Measurements from ENCODE around the gene MARCHF6. TPM values are rescaled to one million over a fixed set of nuclear protein-coding genes. Genes with fewer than 3 reads are reported as not detected.
A peak's percentile ranks its signal among the peaks of the same experiment; 100 is the strongest.

Gene MARCHF6
- total and polyA plus RNA-seq, 9 of the 15 experiments (the other 6 are each of a cell fraction or from before 2014, with no cell fraction given): 74.1 to 456 (median 116) TPM

- TF ChIP-seq ZNF609 (CRISPR knock-in tag; IDR thresholded peaks at IDR 0.05; ENCODE audit: borderline replicate concordance): 0 out of 2 replicates have a peak, but pooled peaks have one; percentile 84
- TF ChIP-seq TFAP4 (CRISPR knock-in tag; IDR thresholded peaks at IDR 0.05; ENCODE audit: borderline replicate concordance): no peak
- TF ChIP-seq JUND (IDR thresholded peaks at IDR 0.05; ENCODE audit: borderline replicate concordance, low read depth, low read length): no peak
- peak; percentile 4; the same call in 1 of the 3 replicates for TF ChIP-seq JUND (tag; IDR thresholded peaks at IDR 0.05; ENCODE audit: borderline replicate concordance, low read depth, low read length)
- 0 out of 2 replicates have a peak, but pooled peaks have one; percentile 7 for TF ChIP-seq ZC3H8 (IDR thresholded peaks at IDR 0.05)
- no peak for TF ChIP-seq TEAD1 (CRISPR knock-in tag; IDR thresholded peaks at IDR 0.05)
- TF ChIP-seq HDAC3 (IDR thresholded peaks at IDR 0.05; ENCODE audit: borderline replicate concordance, partially characterized antibody): peak; percentile 26
- TF ChIP-seq BDP1 (IDR thresholded peaks at IDR 0.05; ENCODE audit: insufficient read depth, insufficient read length): no peak
- TF ChIP-seq MIER1 (IDR thresholded peaks at IDR 0.05; ENCODE audit: low read depth): 0 out of 2 replicates have a peak, but pooled peaks have one; percentile 8
- peak in 1 of 2 experiments; percentile 75 for TF ChIP-seq AFF1 (IDR thresholded peaks at IDR 0.05; ENCODE audit: low read depth in 1 of 2, partially characterized antibody in 2 of 2)
- no peak for TF ChIP-seq GMEB1 (CRISPR knock-in tag; IDR thresholded peaks at IDR 0.05)
- TF ChIP-seq ARID2 (IDR thresholded peaks at IDR 0.05): 0 out of 2 replicates have a peak, but pooled peaks have one; percentile 34
- 0 out of 2 replicates have a peak, but pooled peaks have one; percentile 29 for TF ChIP-seq PTBP1 (IDR thresholded peaks at IDR 0.05; ENCODE audit: low read depth, low read length)
- peak; percentile 60; the same call in 1 of the 2 replicates for TF ChIP-seq ZNF766 (CRISPR knock-in tag; conservative IDR thresholded peaks at IDR 0.05)
- TF ChIP-seq SMARCA5 (IDR thresholded peaks at IDR 0.05): peak; percentile 28; the same call in 1 of the 2 replicates
Observed at GRCh38 chr5:10352430-10353240, 860 bp upstream of the MARCHF6 start (continued).
